GM12878 (cell line): ENCODE results near the gene CCDC15. TPM values are rescaled to one million over a fixed set of nuclear protein-coding genes. Genes with fewer than 3 reads are reported as not detected.

Experiments used
- ATAC-seq: fragments of 200-7000 bp; cut with Tn5 transposase; 3 replicates; pipeline ENCODE4 v1.9.1; 2020; ENCODE audit warnings: mild to moderate bottlenecking, moderate library complexity
- BruUV-seq: library from RNA; stranded (reverse); fragments of 400-500 nt; replicated peaks from 2 replicates; lab custom pipeline; 2021; lab: Mats Ljungman, UMichigan
- CTCF ChIA-PET: fragments of 300-600 bp; sonication (Branson Sonifier 250); formaldehyde crosslinking; extraction: SDS; loops from one replicate; lab custom pipeline; 2021; ENCODE audit warnings: inconsistent platforms; lab: Yijun Ruan, JAX
- POLR2A ChIA-PET: fragments of 350-600 bp; formaldehyde crosslinking; extraction: SDS; loops from one replicate; lab custom pipeline; 2021; ENCODE audit warnings: inconsistent platforms; lab: Charles Lee
- RAD21 ChIA-PET: fragments of 300-600 bp; sonication (Branson Sonifier 250); formaldehyde crosslinking; loops from one replicate; lab custom pipeline; 2023; ENCODE audit warnings: antibody characterized with exemption; ENCODE audit not compliant: unreplicated experiment; lab: Charles Lee
- SMC1A ChIA-PET: fragments of 300-600 bp; sonication (Branson Sonifier 250); formaldehyde crosslinking; loops from one replicate; lab custom pipeline; 2023; ENCODE audit not compliant: unreplicated experiment, uncharacterized antibody; lab: Charles Lee
- DNase-seq: peaks from one replicate; pipeline ENCODE4 v3.0.0-alpha.2; 2011; ENCODE audit warnings: low read depth, low spot score
- FAIRE-seq: peaks from 3 replicates; lab custom pipeline; 2011; peaks lifted over from hg19 to GRCh38; lab: Jason Lieb, UNC
- H2AFZ ChIP-seq: 2 replicates; pipeline ENCODE4 v1.6.0; 2011; ENCODE audit warnings: low read depth, low read length, control low read depth; ENCODE audit not compliant: control insufficient read depth
- H3K27ac ChIP-seq: 2 replicates; pipeline ENCODE4 v1.5.1; 2011; ENCODE audit warnings: control low read depth; ENCODE audit not compliant: control insufficient read depth, insufficient read depth
- H3K27me3 ChIP-seq, 2 experiments: replicated peaks in 1 of 2; 2 replicates each; pipeline versions ENCODE4 v1.6.0 to v1.6.1; 2011; ENCODE audit warnings: low read length in 1 of 2; ENCODE audit not compliant: control insufficient read depth in 2 of 2, insufficient read depth in 2 of 2
- H3K36me3 ChIP-seq, 2 experiments: 2 replicates each; pipeline ENCODE4 v1.5.1; 2011; ENCODE audit warnings: low read length in 1 of 2; ENCODE audit not compliant: control insufficient read depth in 2 of 2, insufficient read depth in 2 of 2
- H3K4me1 ChIP-seq: 2 replicates; pipeline ENCODE4 v1.6.1; 2011; ENCODE audit warnings: mild to moderate bottlenecking, low read length, moderate library complexity, mixed read lengths; ENCODE audit not compliant: control insufficient read depth, insufficient read depth
- H3K4me2 ChIP-seq: 2 replicates; pipeline ENCODE4 v1.6.0; 2011; ENCODE audit warnings: control low read depth; ENCODE audit not compliant: control insufficient read depth, insufficient read depth
- H3K4me3 ChIP-seq: fragments of 200-600 bp; sonication (generic); 2 replicates; pipeline ENCODE4 v1.5.1; 2016
- H3K79me2 ChIP-seq: 2 replicates; pipeline ENCODE4 v1.6.0; 2011; ENCODE audit warnings: low read length; ENCODE audit not compliant: control insufficient read depth, insufficient read depth
- H3K9ac ChIP-seq: 2 replicates; pipeline ENCODE4 v1.8.0; 2011; ENCODE audit warnings: low read length, control low read depth, mixed read lengths; ENCODE audit not compliant: control insufficient read depth, insufficient read depth
- H3K9me3 ChIP-seq: replicated peaks from 3 replicates; pipeline ENCODE4 v1.5.1; 2011; ENCODE audit warnings: mild to moderate bottlenecking, low read length; ENCODE audit not compliant: control insufficient read depth, insufficient read depth
- H4K20me1 ChIP-seq: 2 replicates; pipeline ENCODE4 v1.6.0; 2011; ENCODE audit not compliant: control insufficient read depth, insufficient read depth
- ESRRA ChIP-seq: IDR thresholded peaks from 2 replicates; pipeline ENCODE4 v1.6.1; 2012; ENCODE audit warnings: mild to moderate bottlenecking, low read length, improper control_type of control experiment
- FOXM1 ChIP-seq: IDR thresholded peaks from 2 replicates; pipeline ENCODE4 v1.6.1; 2012; ENCODE audit warnings: low read depth, mild to moderate bottlenecking, inconsistent platforms, low read length, moderate library complexity
- SPI1 ChIP-seq: IDR thresholded peaks from 2 replicates; pipeline ENCODE4 v1.6.1; 2011; ENCODE audit warnings: low read depth, mild to moderate bottlenecking, low read length, moderate library complexity, borderline replicate concordance; ENCODE audit not compliant: insufficient read depth
- SREBF1 ChIP-seq: IDR thresholded peaks from 2 replicates; pipeline ENCODE4 v1.6.1; 2012; ENCODE audit warnings: mild to moderate bottlenecking, low read length
- ZZZ3 ChIP-seq: IDR thresholded peaks from 2 replicates; pipeline ENCODE4 v1.6.1; 2011; ENCODE audit warnings: low read depth; ENCODE audit not compliant: control insufficient read depth, insufficient read length
- WGBS: methylation state at CpG from one replicate; pipeline ENCODE4 v1.1.6; 2016; ENCODE audit warnings: low lambda C conversion rate; ENCODE audit not compliant: insufficient replicate concordance, insufficient coverage; ENCODE audit errors: missing lambda C conversion rate; 5-methylcytosine and 5-hydroxymethylcytosine counted together
- in situ Hi-C: fragments of 300-500 bp; cut with MboI; formaldehyde crosslinking; loops from 9 replicates; pipeline ENCODE4 v1.14.3; 2018; ENCODE audit warnings: mixed read lengths
- intact Hi-C: fragments of 100-400 bp; cut with micrococcal nuclease; formaldehyde crosslinking; loops from one replicate; pipeline ENCODE4 v1.14.2; 2022; ENCODE audit not compliant: unreplicated experiment
- polyA plus RNA-seq, 11 experiments: library from polyadenylated mRNA; depleted of rRNA in 4 of 11; unstranded in 6 of 11; stranded (reverse) in 5 of 11; fragments of >200 nt; fragmentation: Nextera tagmentation in 4 of 11; fragmentation: Illumina TruSeq in 1 of 11; extraction: Ambion mirVana in 4 of 11; extraction: Trizol in 1 of 11; gene quantifications; 1 replicate in 1 of 11; 2 replicates in 10 of 11; pipeline versions ENCODE4 v1.2.1 to v1.2.3, GENCODE V29; 2011 to 2016; ENCODE audit warnings: inconsistent platforms in 2 of 11, missing spikeins in 2 of 11, low read depth in 1 of 11
- total RNA-seq, 4 experiments: library from RNA; depleted of rRNA in 3 of 4; stranded (reverse); fragments of >200 nt in 3 of 4; fragmentation: Illumina TruSeq in 1 of 4; extraction: Trizol in 1 of 4; gene quantifications; 2 replicates each; pipeline versions ENCODE4 v1.2.1 to v1.2.3, GENCODE V29; 2013 to 2021
- TF ChIP-seq, protein P1 (sequence below): fragments of 450-650 bp; IDR thresholded peaks from 2 replicates; pipeline ENCODE4 v1.6.1; 2016; ENCODE audit warnings: mild to moderate bottlenecking, moderate library complexity, borderline replicate concordance
- TF ChIP-seq, protein P2 (sequence below): IDR thresholded peaks from 2 replicates; pipeline ENCODE4 v1.6.1; 2011; ENCODE audit warnings: mild to moderate bottlenecking, low read depth, low read length, moderate library complexity; ENCODE audit not compliant: insufficient replicate concordance

Gene CCDC15
- total and polyA plus RNA-seq, 10 of the 15 experiments (the other 5 are each of a cell fraction or from before 2014, with no cell fraction given): 2.0 to 5.3 (median 3.3) TPM

- intact Hi-C loops: no loop called here
- SMC1A ChIA-PET: no interaction called here
Measured at GRCh38 chr11:124928942-124929665, 24.9 kb upstream of the CCDC15 start.

GRCh38 chr11:124930799-124931198, 23.2 kb upstream of the CCDC15 start:
- Histone ChIP-seq H4K20me1 (no peaks in the 10 kb centered on the region), H3K79me2 (no peaks in the 10 kb centered on the region), H3K4me2 (no peak overlapping the region), H3K4me1 (no peaks in the 10 kb centered on the region; the same call in 1 of the 2 replicates), H3K9ac (no peak overlapping the region), H2AFZ (no peak overlapping the region), H3K9me3 (no peaks in the 10 kb centered on the region), H3K27ac (no peak overlapping the region), H3K4me3 (no peak overlapping the region), H3K27me3 (no peaks in the 10 kb centered on the region; a peak in 1 of 4 replicates), H3K36me3 (no peaks in the 10 kb centered on the region)
- WGBS: 4% methylated on average over 3 of the region's 3 CpGs
- BruUV-seq: no TSS peak
- POLR2A ChIA-PET: interaction anchor here (0.8 kb wide), 1 partner anchor 22 kb away, joined by 4 read pairs; no protein-coding TSS in a partner anchor
- CTCF ChIA-PET: no interaction called here
- FAIRE-seq: no peak
- SMC1A ChIA-PET: interaction anchor here (1.0 kb wide), 1 partner anchor 211 kb away, joined by 3 read pairs; no protein-coding TSS in a partner anchor
- intact Hi-C loops: no loop called here
- in situ Hi-C loops: no loop called here
- no peak for DNase-seq
- peak; percentile 87 for ATAC-seq
- RAD21 ChIA-PET: no interaction called here
- TF ChIP-seq FOXM1: no peak
- no peak for TF ChIP-seq SREBF1
- TF ChIP-seq, protein P1, sequence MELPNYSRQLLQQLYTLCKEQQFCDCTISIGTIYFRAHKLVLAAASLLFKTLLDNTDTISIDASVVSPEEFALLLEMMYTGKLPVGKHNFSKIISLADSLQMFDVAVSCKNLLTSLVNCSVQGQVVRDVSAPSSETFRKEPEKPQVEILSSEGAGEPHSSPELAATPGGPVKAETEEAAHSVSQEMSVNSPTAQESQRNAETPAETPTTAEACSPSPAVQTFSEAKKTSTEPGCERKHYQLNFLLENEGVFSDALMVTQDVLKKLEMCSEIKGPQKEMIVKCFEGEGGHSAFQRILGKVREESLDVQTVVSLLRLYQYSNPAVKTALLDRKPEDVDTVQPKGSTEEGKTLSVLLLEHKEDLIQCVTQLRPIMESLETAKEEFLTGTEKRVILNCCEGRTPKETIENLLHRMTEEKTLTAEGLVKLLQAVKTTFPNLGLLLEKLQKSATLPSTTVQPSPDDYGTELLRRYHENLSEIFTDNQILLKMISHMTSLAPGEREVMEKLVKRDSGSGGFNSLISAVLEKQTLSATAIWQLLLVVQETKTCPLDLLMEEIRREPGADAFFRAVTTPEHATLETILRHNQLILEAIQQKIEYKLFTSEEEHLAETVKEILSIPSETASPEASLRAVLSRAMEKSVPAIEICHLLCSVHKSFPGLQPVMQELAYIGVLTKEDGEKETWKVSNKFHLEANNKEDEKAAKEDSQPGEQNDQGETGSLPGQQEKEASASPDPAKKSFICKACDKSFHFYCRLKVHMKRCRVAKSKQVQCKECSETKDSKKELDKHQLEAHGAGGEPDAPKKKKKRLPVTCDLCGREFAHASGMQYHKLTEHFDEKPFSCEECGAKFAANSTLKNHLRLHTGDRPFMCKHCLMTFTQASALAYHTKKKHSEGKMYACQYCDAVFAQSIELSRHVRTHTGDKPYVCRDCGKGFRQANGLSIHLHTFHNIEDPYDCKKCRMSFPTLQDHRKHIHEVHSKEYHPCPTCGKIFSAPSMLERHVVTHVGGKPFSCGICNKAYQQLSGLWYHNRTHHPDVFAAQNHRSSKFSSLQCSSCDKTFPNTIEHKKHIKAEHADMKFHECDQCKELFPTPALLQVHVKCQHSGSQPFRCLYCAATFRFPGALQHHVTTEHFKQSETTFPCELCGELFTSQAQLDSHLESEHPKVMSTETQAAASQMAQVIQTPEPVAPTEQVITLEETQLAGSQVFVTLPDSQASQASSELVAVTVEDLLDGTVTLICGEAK: 0 out of 2 replicates have a peak, but pooled peaks have one; percentile 16
- peak; percentile 41; the same call in 1 of the 2 replicates for TF ChIP-seq SPI1
- peak; percentile 13; the same call in 1 of the 2 replicates for TF ChIP-seq ESRRA

More at GRCh38 chr11:124928942-124929665, 24.9 kb upstream of the CCDC15 start:
- 13% methylated on average over 4 of the region's 4 CpGs for WGBS
- Histone ChIP-seq H3K4me2 (no peak overlapping the region), H3K9me3 (no peaks in the 10 kb centered on the region), H3K36me3 (no peaks in the 10 kb centered on the region), H3K27ac (no peak overlapping the region), H4K20me1 (no peaks in the 10 kb centered on the region), H3K4me1 (no peaks in the 10 kb centered on the region; the same call in 1 of the 2 replicates), H3K79me2 (no peaks in the 10 kb centered on the region), H2AFZ (no peak overlapping the region), H3K27me3 (no peaks in the 10 kb centered on the region), H3K4me3 (no peak overlapping the region), H3K9ac (no peak overlapping the region)
- in situ Hi-C loops: no loop called here
- BruUV-seq: no TSS peak
- RAD21 ChIA-PET: no interaction called here
- DNase-seq (no peak), FAIRE-seq (no peak), ATAC-seq (no peak)
- TF ChIP-seq ZZZ3: no peak
- TF ChIP-seq, protein P2, sequence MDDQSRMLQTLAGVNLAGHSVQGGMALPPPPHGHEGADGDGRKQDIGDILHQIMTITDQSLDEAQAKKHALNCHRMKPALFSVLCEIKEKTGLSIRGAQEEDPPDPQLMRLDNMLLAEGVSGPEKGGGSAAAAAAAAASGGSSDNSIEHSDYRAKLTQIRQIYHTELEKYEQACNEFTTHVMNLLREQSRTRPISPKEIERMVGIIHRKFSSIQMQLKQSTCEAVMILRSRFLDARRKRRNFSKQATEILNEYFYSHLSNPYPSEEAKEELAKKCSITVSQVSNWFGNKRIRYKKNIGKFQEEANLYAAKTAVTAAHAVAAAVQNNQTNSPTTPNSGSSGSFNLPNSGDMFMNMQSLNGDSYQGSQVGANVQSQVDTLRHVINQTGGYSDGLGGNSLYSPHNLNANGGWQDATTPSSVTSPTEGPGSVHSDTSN: no peak
- POLR2A ChIA-PET: no interaction called here
- CTCF ChIA-PET: no interaction called here
